IgD-negative memory B cell (primary cell): ENCODE data around the gene LYSET. TPM values are rescaled to one million over a fixed set of nuclear protein-coding genes. Genes with fewer than 3 reads are reported as not detected.

Source experiments
- H3K27ac Mint-ChIP-seq, 3 donors: one replicate each; pipeline ENCODE4 v1.8.0; 2020 to 2022; ENCODE audit warnings: mild to moderate bottlenecking in 3 of 3, mixed read lengths in 3 of 3, moderate library complexity in 1 of 3
- H3K27me3 Mint-ChIP-seq: one replicate; pipeline ENCODE4 v1.8.0; 2021; ENCODE audit warnings: mixed read lengths
- H3K36me3 Mint-ChIP-seq: one replicate; pipeline ENCODE4 v1.8.0; 2020; ENCODE audit warnings: mild to moderate bottlenecking, mixed read lengths
- H3K4me1 Mint-ChIP-seq, 3 donors: one replicate each; pipeline ENCODE4 v1.8.0; 2020 to 2022; ENCODE audit warnings: mixed read lengths in 3 of 3, mild to moderate bottlenecking in 1 of 3
- H3K4me3 Mint-ChIP-seq, 4 donors: one replicate each; pipeline ENCODE4 v1.8.0; 2020 to 2022; ENCODE audit warnings: mild to moderate bottlenecking in 4 of 4, mixed read lengths in 4 of 4, moderate library complexity in 3 of 4
- H3K9me3 Mint-ChIP-seq, 3 donors: one replicate each; pipeline ENCODE4 v1.8.0; 2020 to 2021; ENCODE audit warnings: mixed read lengths in 3 of 3, mild to moderate bottlenecking in 1 of 3
- polyA plus RNA-seq: library from polyadenylated mRNA; unstranded; fragments of 300-500 nt; fragmentation: Illumina TruSeq; gene quantifications from one replicate; pipeline ENCODE4 v1.2.3, GENCODE V29; 2021

The LYSET gene
- polyA plus RNA-seq, 1 donor from 2014 or later: 28.8 TPM

DNA sequence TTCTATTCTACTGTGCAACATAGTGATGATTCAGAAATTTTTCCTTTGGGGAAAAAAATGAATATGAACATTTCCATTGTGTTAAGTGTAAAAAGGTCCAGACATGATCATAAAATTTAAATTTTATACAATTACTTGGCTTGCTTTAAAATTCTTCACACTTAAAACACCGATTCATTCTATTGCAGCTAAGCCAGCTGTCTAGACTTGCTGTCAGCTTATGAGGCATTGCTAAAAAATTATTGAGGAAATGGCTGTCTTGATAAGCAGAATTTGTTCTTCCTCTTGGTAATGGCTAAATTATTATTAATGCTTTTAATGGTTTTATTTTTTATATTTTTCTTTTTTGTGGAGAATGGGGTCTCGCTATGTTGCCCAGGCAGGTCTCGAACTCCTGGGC lies 1.8 kb downstream of the LYSET start:
- Mint-ChIP-seq H3K27ac (peak overlapping the region in 2 of 3 donors; percentile 93 to 97), H3K36me3 (no peaks in the 10 kb centered on the region), H3K4me1 (peaks cover 21 to 33% (median 29%) of the 10 kb centered on the region in 3 donors), H3K27me3 (no peaks in the 10 kb centered on the region), H3K4me3 (peak overlapping the region in 1 of 4 donors; percentile 93), H3K9me3 (no peaks in the 10 kb centered on the region)

DNA sequence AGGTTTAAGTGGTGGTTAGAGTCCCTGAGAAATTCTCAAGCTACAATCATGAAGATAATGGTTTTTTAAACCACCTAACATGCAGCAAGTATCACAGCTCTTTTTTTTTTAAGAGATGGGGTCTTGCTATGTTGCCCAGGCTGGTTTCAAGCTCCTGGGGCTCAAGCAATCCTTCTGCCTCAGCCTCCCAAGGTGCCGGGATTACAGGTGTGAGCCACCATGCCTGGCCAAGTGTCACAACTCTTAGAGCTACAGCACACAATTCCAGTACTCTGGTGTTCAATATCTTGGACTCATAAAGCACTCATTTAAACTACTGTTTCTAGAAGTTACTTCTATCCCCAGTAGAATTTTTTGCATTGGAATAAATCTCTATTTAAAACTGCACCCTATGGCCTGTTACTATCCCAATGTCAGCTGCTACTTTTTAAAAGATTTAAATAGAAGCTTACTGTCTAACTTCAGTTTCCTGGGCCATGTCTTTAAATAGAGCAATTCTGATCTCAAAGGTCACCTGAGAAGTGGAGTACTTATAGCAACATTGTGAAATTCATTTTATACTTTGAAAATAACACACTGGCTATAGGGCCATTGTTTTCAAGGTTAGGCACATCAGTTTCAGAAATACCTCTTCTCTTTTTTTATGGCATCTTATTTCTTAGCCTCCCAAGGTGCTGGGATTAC lies 10.3 kb downstream of the LYSET start:
- no peak overlapping the region for H3K4me3 Mint-ChIP-seq
- no peaks in the 10 kb centered on the region for H3K27me3 Mint-ChIP-seq
- no peaks in the 10 kb centered on the region for H3K9me3 Mint-ChIP-seq
- no peak overlapping the region for H3K27ac Mint-ChIP-seq
- peaks cover 4% of the 10 kb centered on the region for H3K36me3 Mint-ChIP-seq
- peaks cover 0 to 2% (median 0%) of the 10 kb centered on the region in 3 donors for H3K4me1 Mint-ChIP-seq

DNA sequence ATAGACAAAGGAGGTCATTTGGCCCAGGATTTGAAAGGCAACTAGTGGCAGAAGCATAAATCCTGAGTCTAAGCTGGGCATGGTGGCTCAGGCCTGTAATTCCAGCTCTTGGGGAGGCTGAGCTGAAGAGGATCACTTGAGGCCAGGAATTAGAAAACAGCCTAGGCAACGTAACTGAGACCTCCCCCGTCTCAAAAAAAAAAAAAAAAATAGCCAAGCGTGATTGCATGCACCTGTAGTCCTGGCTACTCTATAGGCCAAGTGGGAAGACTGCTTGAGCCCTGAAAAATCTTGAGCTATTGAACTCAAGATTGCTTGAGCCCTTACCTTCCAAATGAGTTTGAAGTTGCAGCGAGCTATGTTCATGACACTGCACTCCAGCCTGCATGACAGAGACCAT lies 13.9 kb downstream of the LYSET start:
- Mint-ChIP-seq H3K36me3 (peaks cover 3% of the 10 kb centered on the region), H3K27ac (no peak overlapping the region), H3K4me3 (no peak overlapping the region), H3K27me3 (no peaks in the 10 kb centered on the region), H3K9me3 (no peaks in the 10 kb centered on the region), H3K4me1 (peaks cover 1 to 3% (median 3%) of the 10 kb centered on the region in 3 donors)

DNA sequence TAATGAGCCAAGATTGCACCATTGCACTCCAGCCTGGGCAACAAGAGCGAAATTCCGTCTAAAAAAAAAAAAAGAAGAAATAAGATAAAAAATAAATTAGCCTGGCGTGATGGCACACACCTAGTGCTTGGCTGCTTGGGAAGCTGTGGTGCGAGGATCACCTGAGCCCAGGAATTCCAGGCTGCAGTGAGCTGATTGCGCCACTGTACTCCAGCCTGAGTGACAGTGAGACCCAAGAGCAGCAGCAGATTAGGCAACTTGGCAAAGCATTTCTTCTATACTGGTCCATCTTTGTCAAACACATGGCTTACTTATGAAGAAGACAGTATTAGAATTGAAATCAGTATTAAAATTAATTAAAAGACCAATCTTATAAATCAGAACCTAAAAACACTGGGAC lies 15.4 kb downstream of the LYSET start:
- Mint-ChIP-seq H3K36me3 (no peaks in the 10 kb centered on the region), H3K27ac (no peak overlapping the region), H3K4me1 (peaks cover 9 to 15% (median 13%) of the 10 kb centered on the region in 3 donors), H3K9me3 (no peaks in the 10 kb centered on the region), H3K27me3 (no peaks in the 10 kb centered on the region), H3K4me3 (no peak overlapping the region)

DNA sequence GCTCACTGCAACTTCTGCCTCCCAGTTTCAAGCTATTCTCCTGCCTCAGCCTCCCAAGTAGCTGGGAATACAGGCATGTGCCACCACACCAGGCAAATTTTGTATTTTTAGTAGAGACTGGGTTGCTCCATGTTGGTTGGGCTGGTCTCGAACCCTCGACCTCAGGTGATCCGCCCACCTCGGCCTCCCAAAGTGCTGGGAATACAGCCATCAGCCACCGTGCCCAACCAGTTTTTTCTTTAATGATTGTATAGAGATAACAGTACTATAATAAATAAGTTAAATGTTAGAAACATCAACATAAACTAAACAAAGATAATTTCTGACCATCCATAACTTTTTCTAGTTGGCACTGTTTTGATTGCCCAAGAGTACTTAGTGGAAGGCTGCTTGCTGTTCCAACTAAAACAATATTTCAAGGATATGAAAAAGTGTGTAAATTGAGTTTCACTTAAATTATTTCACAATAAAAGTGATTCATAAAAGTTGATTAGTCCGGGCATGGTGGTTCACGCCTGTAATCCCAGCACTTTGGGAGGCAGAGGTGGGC lies 16.1 kb downstream of the LYSET start:
- H3K36me3 Mint-ChIP-seq: no peaks in the 10 kb centered on the region
- no peak overlapping the region for H3K4me3 Mint-ChIP-seq
- H3K9me3 Mint-ChIP-seq: no peaks in the 10 kb centered on the region
- H3K4me1 Mint-ChIP-seq: peaks cover 15 to 20% (median 18%) of the 10 kb centered on the region in 3 donors
- peak overlapping the region in 1 of 3 donors; percentile 16 for H3K27ac Mint-ChIP-seq
- no peaks in the 10 kb centered on the region for H3K27me3 Mint-ChIP-seq

DNA sequence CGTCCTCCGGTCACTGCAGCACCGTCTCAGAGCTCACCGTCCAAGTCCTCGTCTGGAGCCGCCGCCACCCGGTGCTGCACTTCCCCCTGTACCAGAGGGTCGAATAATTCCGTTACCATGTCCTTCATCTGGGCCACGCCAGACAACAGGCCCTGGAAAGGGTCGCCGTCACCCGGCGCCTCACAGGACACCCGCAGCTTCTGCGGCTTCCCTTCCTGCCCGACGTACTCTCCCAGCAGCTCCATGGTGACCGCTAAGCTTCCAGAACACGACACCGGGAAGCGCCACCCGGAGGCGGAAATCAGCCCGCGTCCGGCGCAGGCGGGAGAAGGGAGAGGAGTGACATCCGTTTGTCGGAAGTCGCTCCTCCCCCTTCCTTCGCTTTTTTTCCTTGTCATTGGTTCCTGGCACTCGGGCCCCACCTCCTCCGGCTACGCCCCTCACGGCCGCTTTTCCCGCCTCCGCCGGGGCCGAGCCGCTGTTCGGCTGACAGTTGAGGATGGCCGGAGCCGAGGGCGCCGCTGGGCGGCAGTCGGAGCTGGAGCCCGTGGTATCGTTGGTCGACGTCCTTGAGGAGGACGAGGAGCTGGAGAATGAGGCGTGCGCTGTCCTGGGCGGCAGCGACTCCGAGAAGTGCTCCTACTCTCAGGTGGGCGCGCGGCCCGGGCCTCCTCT lies 21.8 kb downstream of the LYSET start, which contains the start of the genes GON7 and UBR7:
GON7 (minus strand) TSS at position 273 of the 675 bp plus-strand sequence; CDS start at position 245, 28 bp downstream.
UBR7 (plus strand) TSS at position 464 of the 675 bp plus-strand sequence; CDS start at position 500, 36 bp downstream.
- no peaks in the 10 kb centered on the region for H3K27me3 Mint-ChIP-seq

DNA sequence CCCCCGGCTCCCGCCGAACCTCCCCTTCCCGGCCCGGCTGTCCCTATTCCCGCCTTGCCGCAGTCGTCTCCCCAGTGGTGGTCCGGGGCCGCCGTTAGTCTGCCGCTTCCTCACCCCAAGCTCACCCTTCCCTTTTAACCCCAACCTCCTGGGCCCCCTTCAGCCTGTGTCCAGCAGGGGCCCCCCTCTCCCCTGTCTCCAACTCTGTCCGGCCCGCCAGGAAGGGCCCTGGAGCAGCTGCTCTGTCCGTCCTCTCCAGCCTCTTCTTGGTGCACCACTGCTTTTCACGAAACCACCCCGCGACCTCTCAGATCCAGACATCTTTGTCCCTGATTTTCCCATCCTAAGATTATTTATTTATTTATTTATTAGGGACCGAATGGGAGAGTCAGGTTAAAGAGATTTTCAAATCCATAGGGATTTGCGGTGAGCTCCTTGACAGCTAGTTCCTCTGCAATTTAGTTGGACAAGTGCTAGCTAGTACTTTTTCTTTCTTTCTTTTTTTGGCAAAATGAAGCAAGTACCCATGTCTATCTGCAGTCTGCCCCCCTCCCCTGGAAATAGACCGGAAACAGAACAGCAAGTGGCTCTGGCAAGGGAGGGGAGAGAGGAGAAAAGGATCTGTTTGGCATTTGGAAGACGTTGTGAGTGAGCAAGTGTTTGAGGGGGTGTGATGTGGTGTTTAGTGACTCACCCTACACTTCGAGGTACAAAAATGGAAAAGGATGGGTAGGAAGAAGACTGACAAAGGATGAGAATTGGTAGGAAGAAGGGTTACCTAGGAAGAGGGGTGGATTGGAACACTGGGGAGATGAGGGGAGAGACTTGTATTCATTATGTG lies 22.6 kb downstream of the LYSET start:
- H3K9me3 Mint-ChIP-seq: no peaks in the 10 kb centered on the region
- peaks cover 47 to 50% (median 48%) of the 10 kb centered on the region in 3 donors for H3K4me1 Mint-ChIP-seq
- H3K27me3 Mint-ChIP-seq: no peaks in the 10 kb centered on the region
- peaks cover 4% of the 10 kb centered on the region for H3K36me3 Mint-ChIP-seq
- H3K4me3 Mint-ChIP-seq: peak overlapping the region; percentile 96 to 100 (median 98)
- peak overlapping the region; percentile 94 to 98 (median 95) for H3K27ac Mint-ChIP-seq

More for the DNA sequence above, 21.8 kb downstream of the LYSET start, which contains the start of the genes GON7 and UBR7:
- peak within 1 kb of the TSS; percentile 96 to 100 (median 98) for H3K4me3 Mint-ChIP-seq
- H3K9me3 Mint-ChIP-seq: no peaks in the 10 kb centered on the region
- H3K36me3 Mint-ChIP-seq: peaks cover 4% of the 10 kb centered on the region
- H3K4me1 Mint-ChIP-seq: peaks cover 42 to 45% (median 43%) of the 10 kb centered on the region in 3 donors
- peak within 1 kb of the TSS; percentile 94 to 98 (median 95) for H3K27ac Mint-ChIP-seq

DNA sequence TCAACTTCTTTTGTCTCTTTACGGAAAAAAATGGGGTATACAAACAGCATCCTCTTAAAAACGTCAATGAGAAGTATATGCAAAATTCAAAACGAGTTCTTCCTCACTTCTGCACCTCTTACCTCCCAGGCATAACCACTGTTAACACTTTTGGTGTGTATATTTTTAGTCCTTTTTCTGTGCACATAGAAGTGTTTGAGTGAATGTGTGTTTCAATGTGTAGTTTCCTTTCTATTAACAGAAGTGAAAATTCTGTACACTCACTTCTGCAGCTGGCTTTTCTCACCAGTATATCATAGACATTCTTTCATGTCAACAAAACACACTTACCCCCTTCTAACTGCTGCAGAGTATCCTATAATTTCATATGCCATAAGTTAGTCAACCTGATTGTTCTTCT lies 27.3 kb downstream of the LYSET start:
- no peaks in the 10 kb centered on the region for H3K9me3 Mint-ChIP-seq
- H3K4me1 Mint-ChIP-seq: peaks cover 30 to 37% (median 35%) of the 10 kb centered on the region in 3 donors
- peak overlapping the region in 3 of 4 donors; percentile 41 to 73 (median 59) for H3K4me3 Mint-ChIP-seq
- H3K36me3 Mint-ChIP-seq: peaks cover 6% of the 10 kb centered on the region
- H3K27me3 Mint-ChIP-seq: no peaks in the 10 kb centered on the region
- H3K27ac Mint-ChIP-seq: peak overlapping the region; percentile 25 to 82 (median 68)

DNA sequence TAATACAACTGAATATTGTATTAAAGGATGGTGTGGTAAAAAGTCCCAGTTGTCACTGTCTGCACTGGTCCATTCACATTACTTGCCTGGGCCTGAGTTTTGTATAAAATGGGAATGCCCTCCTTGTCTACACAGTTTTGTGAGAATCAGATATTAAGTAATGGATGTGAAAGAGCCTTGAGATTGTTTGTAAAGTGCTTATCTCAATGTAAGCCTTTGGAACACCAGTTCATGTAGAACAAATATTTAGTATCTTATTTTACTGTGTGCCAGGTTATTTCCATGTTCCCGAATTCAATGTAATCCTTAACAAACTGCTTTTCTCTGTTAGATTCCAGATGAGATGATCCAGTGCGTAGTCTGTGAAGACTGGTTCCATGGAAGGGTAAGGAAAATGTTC lies 29.5 kb downstream of the LYSET start:
- H3K4me3 Mint-ChIP-seq: no peak overlapping the region
- no peaks in the 10 kb centered on the region for H3K27me3 Mint-ChIP-seq
- peaks cover 6% of the 10 kb centered on the region for H3K36me3 Mint-ChIP-seq
- H3K4me1 Mint-ChIP-seq: peaks cover 19 to 26% (median 20%) of the 10 kb centered on the region in 3 donors
- H3K9me3 Mint-ChIP-seq: no peaks in the 10 kb centered on the region
- no peak overlapping the region for H3K27ac Mint-ChIP-seq

DNA sequence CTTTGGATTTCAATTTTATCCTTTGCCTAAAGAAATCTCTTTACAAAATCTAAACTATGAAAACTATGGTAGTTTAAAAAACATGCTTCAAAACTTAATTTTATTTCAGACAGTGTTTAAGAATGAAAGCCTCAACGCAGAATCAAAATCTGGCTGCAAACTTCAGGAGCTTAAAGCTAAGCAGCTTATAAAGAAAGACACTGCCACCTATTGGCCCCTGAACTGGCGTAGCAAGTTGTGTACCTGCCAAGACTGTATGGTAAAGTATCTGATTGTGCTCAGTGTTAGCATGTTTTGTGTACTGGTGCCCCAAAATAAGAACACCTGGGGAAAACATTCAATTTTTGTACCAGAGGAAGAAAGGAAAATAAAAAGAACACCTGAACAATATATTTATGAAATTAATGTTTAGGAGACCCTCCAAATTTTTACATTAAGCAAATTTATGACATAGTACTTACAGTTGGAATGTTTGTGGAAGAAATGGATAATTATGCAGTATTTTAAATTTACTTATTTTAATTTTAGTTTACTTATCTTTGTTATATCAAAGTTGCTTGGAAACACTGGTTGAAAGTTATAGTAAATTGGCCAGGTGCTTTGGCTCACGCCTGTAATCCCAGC lies 34.1 kb downstream of the LYSET start:
- peaks cover 0 to 5% (median 0%) of the 10 kb centered on the region in 3 donors for H3K4me1 Mint-ChIP-seq
- H3K4me3 Mint-ChIP-seq: no peak overlapping the region
- no peaks in the 10 kb centered on the region for H3K27me3 Mint-ChIP-seq
- H3K36me3 Mint-ChIP-seq: peaks cover 8% of the 10 kb centered on the region
- peak overlapping the region in 1 of 3 donors; percentile 46 for H3K27ac Mint-ChIP-seq
- no peaks in the 10 kb centered on the region for H3K9me3 Mint-ChIP-seq

DNA sequence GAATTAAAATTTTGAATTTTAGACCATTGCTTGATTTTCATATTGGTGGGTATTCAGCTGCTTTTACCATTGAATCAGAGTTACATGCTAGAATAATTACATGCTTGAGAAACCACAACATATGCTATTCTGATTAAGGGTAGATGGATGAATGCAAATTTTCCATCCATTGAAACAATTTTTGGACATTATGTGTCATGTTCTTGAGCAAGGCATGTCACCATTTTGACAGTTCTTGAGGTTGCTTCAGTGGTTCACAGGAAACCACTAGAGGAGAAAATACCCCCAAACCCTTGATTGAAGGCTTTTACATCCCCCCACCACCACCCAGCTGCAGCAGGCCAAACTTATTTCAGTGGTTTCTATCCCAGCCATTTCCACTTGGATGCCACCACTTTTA lies 35.4 kb downstream of the LYSET start:
- H3K9me3 Mint-ChIP-seq: no peaks in the 10 kb centered on the region
- no peaks in the 10 kb centered on the region for H3K27me3 Mint-ChIP-seq
- peaks cover 0 to 5% (median 0%) of the 10 kb centered on the region in 3 donors for H3K4me1 Mint-ChIP-seq
- H3K4me3 Mint-ChIP-seq: no peak overlapping the region
- peaks cover 11% of the 10 kb centered on the region for H3K36me3 Mint-ChIP-seq
- no peak overlapping the region for H3K27ac Mint-ChIP-seq

DNA sequence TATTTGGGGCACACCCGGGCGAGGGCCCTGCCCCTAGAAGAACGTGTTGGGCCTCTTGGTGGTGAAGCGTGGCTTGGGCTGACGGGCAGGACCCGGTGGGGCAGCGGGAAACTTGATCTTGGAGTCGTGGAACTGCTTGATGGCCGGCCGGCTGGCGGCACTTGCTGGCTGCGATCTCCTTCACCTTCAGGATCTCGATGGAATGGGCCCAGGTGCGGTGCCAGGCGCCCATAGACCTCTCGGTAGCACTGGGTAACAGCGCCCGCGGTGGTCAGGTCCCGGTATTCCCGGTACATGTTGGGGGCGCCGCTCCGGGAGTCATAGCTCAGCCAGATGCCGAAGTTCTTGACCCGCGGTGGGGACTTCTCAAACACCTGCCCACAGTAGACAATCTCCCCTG lies 38.4 kb downstream of the LYSET start:
- H3K27ac Mint-ChIP-seq: no peak overlapping the region
- H3K9me3 Mint-ChIP-seq: no peaks in the 10 kb centered on the region
- peaks cover 13% of the 10 kb centered on the region for H3K36me3 Mint-ChIP-seq
- H3K27me3 Mint-ChIP-seq: no peaks in the 10 kb centered on the region
- H3K4me3 Mint-ChIP-seq: no peak overlapping the region
- H3K4me1 Mint-ChIP-seq: peaks cover 0 to 5% (median 0%) of the 10 kb centered on the region in 3 donors

DNA sequence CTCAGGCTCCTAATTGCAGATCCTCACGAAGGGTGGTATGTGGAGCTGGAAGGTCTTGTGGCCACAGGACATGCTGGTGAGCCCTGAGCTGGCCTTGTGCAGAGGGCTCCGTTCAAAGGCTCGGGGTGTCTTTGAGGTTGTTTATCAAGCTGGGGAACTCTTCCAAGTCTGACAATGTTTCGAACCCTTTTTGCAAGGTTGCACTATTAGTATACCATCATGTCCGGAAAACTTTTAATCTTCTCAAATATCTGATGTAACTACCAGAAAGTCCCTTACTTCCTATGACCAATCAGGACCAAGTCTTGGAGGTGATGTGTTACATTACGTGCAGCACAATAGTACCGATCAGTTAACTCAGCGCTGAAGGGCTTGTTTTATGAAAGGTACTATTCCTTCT lies 43.4 kb downstream of the LYSET start:
- H3K4me3 Mint-ChIP-seq: no peak overlapping the region
- no peaks in the 10 kb centered on the region for H3K27me3 Mint-ChIP-seq
- peaks cover 15% of the 10 kb centered on the region for H3K36me3 Mint-ChIP-seq
- peaks cover 0 to 4% (median 3%) of the 10 kb centered on the region in 3 donors for H3K4me1 Mint-ChIP-seq
- no peak overlapping the region for H3K27ac Mint-ChIP-seq
- no peaks in the 10 kb centered on the region for H3K9me3 Mint-ChIP-seq

DNA sequence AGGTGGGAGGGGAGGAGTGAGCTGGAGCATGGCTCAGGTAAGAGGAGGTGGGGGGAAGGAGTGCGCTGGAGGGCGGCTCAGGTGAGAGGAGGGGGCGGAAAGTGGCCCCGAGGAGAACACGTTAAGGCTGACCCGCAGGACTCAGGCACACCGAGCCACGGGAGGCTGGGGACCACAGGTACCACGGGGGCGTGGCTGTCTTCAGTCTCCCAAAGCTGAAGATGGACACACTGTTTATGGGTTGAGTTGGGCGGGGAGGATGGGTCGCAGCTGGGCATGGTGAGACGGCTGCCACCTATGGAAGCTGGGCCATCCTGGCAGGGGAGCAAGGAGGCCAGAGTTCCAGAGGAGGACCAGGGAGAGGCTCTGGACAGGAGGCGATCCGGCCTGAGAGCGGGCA lies 45.4 kb downstream of the LYSET start:
- H3K4me3 Mint-ChIP-seq: peak overlapping the region in 2 of 4 donors; percentile 69 to 84

More for the DNA sequence above, 45.4 kb downstream of the LYSET start:
- H3K9me3 Mint-ChIP-seq: no peaks in the 10 kb centered on the region
- H3K36me3 Mint-ChIP-seq: peaks cover 11% of the 10 kb centered on the region
- peaks cover 1% of the 10 kb centered on the region for H3K27me3 Mint-ChIP-seq
- H3K4me1 Mint-ChIP-seq: peaks cover 3 to 10% (median 4%) of the 10 kb centered on the region in 3 donors
- H3K27ac Mint-ChIP-seq: peak overlapping the region in 1 of 3 donors; percentile 71
